Large intestine (tissue), 3 donors: Measurements from ENCODE around the gene SERPINE1. TPM values are rescaled to one million over a fixed set of nuclear protein-coding genes. Genes with fewer than 3 reads are reported as not detected.
"Not testable (repeated sequence)": the region's sequence is repeated elsewhere in the genome, so short reads cannot be mapped to it uniquely, and the experiment has no call there.

Source experiments
- DNase-seq, 2 donors: peaks; one replicate each; pipeline versions ENCODE4 v3.0.0 to v3.0.0-alpha.2; 2013
- H3K27ac ChIP-seq: one replicate; pipeline ENCODE4 v1.5.1; 2013; ENCODE audit warnings: low read length
- H3K27me3 ChIP-seq: 2 replicates; pipeline ENCODE4 v1.6.1; 2013; ENCODE audit warnings: low read length; ENCODE audit not compliant: control insufficient read depth, insufficient read depth
- H3K36me3 ChIP-seq: 2 replicates; pipeline ENCODE4 v1.6.1; 2013; ENCODE audit warnings: low read length; ENCODE audit not compliant: control insufficient read depth, insufficient read depth
- H3K4me1 ChIP-seq: one replicate; pipeline ENCODE4 v1.6.1; 2013; ENCODE audit warnings: low read length; ENCODE audit not compliant: control insufficient read depth, insufficient read depth
- H3K4me3 ChIP-seq: one replicate; pipeline ENCODE4 v1.5.1; 2013; ENCODE audit warnings: low read length
- H3K9me3 ChIP-seq: one replicate; pipeline ENCODE4 v1.6.1; 2013; ENCODE audit warnings: mild to moderate bottlenecking, low read depth, low read length, moderate library complexity; ENCODE audit not compliant: control insufficient read depth
- WGBS: methylation state at CpG from one replicate; pipeline ENCODE4 v1.1.5; 2013; ENCODE audit warnings: low lambda C conversion rate; ENCODE audit not compliant: insufficient coverage; 5-methylcytosine and 5-hydroxymethylcytosine counted together
- polyA plus RNA-seq: library from polyadenylated mRNA; unstranded; fragments of 120-200 nt; gene quantifications from one replicate; pipeline ENCODE4 v1.2.1, GENCODE V29; 2013

SERPINE1 gene
- polyA plus RNA-seq, 1 donor = 1.7 TPM

DNA sequence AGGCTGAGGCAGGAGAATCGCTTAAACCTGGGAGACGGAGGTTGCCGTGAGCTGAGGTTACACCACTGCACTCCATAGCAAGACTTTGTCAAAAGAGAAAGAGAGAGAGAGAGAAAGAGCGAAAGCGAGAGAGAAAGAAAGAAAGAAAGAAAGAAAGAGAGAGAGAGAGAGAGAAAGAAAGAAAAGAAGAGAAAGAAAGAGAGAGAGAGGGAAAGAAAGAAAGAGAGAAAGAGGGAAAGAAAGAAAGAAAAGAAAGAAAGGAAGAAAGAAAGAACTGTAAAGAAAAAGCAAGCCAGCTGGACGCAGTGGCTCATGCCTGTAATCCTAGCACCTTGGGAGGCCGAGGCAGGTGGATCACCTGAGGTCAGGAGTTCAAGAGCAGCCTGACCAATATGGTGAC lies 13.8 kb upstream of the SERPINE1 start:
- not testable (repeated sequence) for H3K4me3 ChIP-seq, H3K9me3 ChIP-seq, H3K27ac ChIP-seq, H3K27me3 ChIP-seq, DNase-seq, H3K4me1 ChIP-seq, H3K36me3 ChIP-seq
- WGBS = 91% methylated on average over 6 of the region's 7 CpGs

DNA sequence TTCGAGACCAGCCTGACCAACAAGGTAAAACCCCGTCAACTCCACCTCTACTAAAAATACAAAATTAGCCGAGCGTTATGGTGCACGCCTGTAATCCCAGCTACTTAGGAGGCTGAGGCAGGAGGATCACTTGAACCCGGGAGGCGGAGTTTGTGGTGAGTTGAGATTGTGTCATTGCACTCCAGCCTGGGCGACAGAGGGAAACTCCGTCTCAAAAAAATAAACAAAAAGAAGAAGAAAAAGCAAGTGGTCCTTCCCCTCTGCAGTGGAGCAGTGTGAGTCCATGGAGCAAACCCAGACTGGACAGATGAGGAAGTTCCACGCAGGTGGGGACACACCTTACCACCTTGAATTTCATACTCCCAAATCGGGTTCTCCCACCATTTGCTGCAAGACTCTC lies 13.1 kb upstream of the SERPINE1 start:
- no peaks in the 10 kb centered on the region for H3K27me3 ChIP-seq
- H3K9me3 ChIP-seq = no peaks in the 10 kb centered on the region
- WGBS = 100% methylated on average over 7 of the region's 11 CpGs
- H3K27ac ChIP-seq = no peak overlapping the region
- DNase-seq = no peak
- H3K36me3 ChIP-seq = no peaks in the 10 kb centered on the region
- no peaks in the 10 kb centered on the region for H3K4me1 ChIP-seq
- no peak overlapping the region for H3K4me3 ChIP-seq

DNA sequence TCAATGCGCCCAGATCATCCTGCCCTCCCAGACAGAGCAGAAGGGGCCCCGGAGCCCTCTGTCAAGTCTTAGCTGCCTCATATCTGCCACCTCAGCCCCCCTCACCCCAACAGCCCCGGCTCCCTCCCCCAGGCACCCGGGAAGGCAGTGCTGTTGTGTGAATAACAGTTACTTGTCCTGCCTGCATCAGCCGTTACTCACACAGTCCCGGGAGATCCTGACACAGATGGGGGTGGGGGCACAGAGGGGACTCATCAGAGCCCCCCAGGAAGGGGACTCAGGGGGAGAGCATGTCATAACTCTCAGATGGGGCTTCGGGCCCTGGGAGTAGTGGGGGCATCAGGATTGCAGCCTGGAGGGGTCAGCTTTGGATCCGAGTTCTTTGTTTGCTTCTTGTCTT lies 12.4 kb upstream of the SERPINE1 start:
- no peaks in the 10 kb centered on the region for H3K4me1 ChIP-seq
- no peaks in the 10 kb centered on the region for H3K36me3 ChIP-seq
- no peaks in the 10 kb centered on the region for H3K9me3 ChIP-seq
- H3K27me3 ChIP-seq = no peaks in the 10 kb centered on the region
- WGBS = no CpG with 5 or more reads among the region's 8 CpGs
- DNase-seq = no peak
- H3K4me3 ChIP-seq = no peak overlapping the region
- H3K27ac ChIP-seq = no peak overlapping the region

DNA sequence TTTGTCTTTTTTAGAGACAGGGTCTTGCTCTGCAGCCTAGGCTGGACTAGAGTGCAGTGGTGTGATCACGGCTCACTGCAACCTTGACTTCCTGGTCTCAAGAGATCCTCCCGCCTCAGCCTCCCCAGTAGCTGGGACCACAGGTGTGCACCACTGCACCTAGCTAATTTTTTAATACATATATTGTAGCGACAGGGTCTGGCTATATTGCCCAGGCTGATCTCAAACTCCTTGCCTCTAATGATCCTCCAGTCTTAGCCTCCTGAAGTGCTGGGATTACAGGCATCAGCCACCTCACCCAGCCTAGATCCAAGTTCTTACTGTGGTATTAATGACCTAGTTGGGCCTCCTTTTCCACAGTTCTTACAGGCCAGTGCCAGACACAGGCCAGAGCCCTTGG lies 11.7 kb upstream of the SERPINE1 start:
- no peak overlapping the region for H3K27ac ChIP-seq
- no peaks in the 10 kb centered on the region for H3K9me3 ChIP-seq
- 100% methylated on average over 1 of the region's 3 CpGs for WGBS
- no peak overlapping the region for H3K4me3 ChIP-seq
- no peak for DNase-seq
- H3K27me3 ChIP-seq = peaks cover 2% of the 10 kb centered on the region
- H3K4me1 ChIP-seq = no peaks in the 10 kb centered on the region
- H3K36me3 ChIP-seq = no peaks in the 10 kb centered on the region

DNA sequence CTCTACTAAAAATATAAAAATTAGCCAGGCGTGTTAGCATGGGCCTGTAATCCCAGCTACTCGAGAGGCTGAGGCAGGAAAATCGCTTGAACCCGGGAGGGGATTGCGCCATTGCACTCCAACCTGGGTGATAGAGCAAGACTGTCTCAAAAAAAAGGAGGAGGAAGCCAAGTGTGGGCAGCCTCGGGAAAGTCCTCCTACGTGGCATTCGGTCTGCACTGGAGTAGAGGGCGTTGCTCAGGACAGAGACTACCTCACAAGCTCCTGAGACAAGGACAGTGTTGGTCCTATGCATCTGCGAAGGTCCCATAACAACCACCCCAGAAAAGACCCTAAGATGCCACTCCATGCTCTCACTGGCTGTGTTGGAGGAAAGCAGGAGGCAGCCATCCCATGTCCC lies 10.0 kb upstream of the SERPINE1 start:
- Histone ChIP-seq H3K4me3 (no peak overlapping the region), H3K4me1 (peaks cover 5% of the 10 kb centered on the region), H3K27ac (no peak overlapping the region), H3K36me3 (no peaks in the 10 kb centered on the region), H3K9me3 (no peaks in the 10 kb centered on the region), H3K27me3 (peaks cover 8% of the 10 kb centered on the region)
- no peak for DNase-seq
- no CpG with 5 or more reads among the region's 10 CpGs for WGBS

DNA sequence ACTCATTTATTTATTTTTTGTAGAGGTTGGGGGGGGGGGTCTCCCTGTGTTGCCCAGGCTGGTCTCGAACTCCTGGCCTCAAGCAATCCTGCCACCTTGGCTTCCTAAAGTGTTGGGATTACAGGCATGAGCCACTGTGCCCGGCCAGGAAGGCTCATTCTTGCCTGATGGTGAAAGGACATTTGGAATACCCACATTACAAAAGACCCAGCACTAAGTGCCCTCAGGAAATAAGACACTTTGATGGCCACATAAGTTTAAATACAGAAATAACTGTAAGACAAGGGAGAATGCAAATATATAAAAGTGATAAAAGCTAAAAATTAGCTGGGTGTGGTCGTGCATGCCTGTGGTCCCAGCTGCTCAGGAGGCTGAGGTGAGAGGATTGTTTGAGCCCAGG lies 8.0 kb upstream of the SERPINE1 start:
- Histone ChIP-seq H3K9me3 (no peaks in the 10 kb centered on the region), H3K27ac (no peak overlapping the region), H3K36me3 (no peaks in the 10 kb centered on the region), H3K4me1 (peaks cover 15% of the 10 kb centered on the region), H3K27me3 (peaks cover 15% of the 10 kb centered on the region), H3K4me3 (no peak overlapping the region)
- no CpG with 5 or more reads among the region's 3 CpGs for WGBS
- DNase-seq = no peak

DNA sequence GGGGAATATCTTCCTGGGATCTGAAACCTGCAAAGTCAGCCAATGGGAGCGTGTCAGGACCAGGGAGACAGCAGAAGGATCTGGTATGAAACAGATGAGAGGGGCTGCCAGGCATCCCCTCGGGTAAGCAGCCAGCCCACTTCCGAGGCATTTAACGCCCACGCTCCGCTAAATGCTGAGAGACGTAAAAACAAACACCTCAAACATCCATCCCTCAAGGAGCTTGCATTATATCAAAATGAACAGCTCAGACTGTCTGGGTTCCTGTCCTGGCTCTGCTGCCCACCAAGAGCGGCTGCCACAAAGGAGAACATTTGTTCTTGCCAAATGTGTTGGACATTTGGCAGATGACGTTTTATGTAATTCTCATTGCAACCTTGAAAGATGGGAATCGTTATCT lies 7.0 kb upstream of the SERPINE1 start:
- WGBS = 64% methylated on average over 2 of the region's 10 CpGs
- Histone ChIP-seq H3K27me3 (peaks cover 16% of the 10 kb centered on the region), H3K4me3 (no peak overlapping the region), H3K4me1 (peaks cover 15% of the 10 kb centered on the region), H3K36me3 (no peaks in the 10 kb centered on the region), H3K27ac (no peak overlapping the region), H3K9me3 (no peaks in the 10 kb centered on the region)
- DNase-seq = no peak

DNA sequence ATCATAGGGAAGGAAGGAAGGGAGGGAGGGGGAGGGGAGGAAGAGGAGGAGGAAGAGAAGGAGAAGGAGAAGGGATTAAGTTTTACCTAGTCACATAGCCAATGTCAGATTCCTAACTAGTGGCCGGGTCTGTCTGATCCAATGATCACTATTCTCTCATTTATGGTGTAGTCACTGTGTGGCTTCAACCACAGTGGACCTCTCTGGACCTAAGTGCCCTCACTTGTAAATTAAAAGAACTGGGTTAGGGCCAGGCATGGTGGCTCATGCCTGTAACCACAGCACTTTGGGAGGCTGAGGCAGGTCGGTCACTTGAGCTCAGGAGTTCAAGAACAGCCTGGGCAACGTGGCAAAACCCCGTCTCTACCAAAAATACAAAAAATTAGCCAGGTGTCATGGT lies 6.6 kb upstream of the SERPINE1 start:
- Histone ChIP-seq H3K27me3 (peaks cover 18% of the 10 kb centered on the region), H3K27ac (no peak overlapping the region), H3K4me3 (no peak overlapping the region), H3K4me1 (peaks cover 15% of the 10 kb centered on the region), H3K9me3 (no peaks in the 10 kb centered on the region), H3K36me3 (no peaks in the 10 kb centered on the region)
- no peak for DNase-seq
- WGBS = no CpG with 5 or more reads among the region's 4 CpGs

DNA sequence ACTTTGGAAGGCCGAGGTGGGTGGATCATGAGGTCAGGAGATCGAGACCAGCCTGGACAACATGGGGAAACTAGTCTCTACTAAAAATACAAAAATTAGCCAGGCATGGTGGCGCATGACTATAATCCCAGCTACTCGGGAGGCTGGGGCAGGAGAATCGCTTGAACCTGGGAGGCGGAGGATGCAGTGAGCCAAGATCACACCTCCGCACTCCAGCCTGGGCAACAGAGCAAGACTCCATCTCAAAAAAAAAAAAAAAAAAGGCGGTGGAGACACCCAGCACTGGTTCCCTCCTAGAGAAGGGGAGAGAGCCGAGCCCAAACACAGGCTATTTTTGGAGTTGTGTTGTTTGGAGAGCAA lies 5.3 kb upstream of the SERPINE1 start:
- peak overlapping the region; percentile 83 for H3K27ac ChIP-seq
- not testable (repeated sequence) for H3K9me3 ChIP-seq, H3K36me3 ChIP-seq, H3K4me3 ChIP-seq, DNase-seq
- WGBS = no CpG with 5 or more reads among the region's 9 CpGs
- peaks cover 30% of the 10 kb centered on the region for H3K27me3 ChIP-seq
- peaks cover 22% of the 10 kb centered on the region for H3K4me1 ChIP-seq

DNA sequence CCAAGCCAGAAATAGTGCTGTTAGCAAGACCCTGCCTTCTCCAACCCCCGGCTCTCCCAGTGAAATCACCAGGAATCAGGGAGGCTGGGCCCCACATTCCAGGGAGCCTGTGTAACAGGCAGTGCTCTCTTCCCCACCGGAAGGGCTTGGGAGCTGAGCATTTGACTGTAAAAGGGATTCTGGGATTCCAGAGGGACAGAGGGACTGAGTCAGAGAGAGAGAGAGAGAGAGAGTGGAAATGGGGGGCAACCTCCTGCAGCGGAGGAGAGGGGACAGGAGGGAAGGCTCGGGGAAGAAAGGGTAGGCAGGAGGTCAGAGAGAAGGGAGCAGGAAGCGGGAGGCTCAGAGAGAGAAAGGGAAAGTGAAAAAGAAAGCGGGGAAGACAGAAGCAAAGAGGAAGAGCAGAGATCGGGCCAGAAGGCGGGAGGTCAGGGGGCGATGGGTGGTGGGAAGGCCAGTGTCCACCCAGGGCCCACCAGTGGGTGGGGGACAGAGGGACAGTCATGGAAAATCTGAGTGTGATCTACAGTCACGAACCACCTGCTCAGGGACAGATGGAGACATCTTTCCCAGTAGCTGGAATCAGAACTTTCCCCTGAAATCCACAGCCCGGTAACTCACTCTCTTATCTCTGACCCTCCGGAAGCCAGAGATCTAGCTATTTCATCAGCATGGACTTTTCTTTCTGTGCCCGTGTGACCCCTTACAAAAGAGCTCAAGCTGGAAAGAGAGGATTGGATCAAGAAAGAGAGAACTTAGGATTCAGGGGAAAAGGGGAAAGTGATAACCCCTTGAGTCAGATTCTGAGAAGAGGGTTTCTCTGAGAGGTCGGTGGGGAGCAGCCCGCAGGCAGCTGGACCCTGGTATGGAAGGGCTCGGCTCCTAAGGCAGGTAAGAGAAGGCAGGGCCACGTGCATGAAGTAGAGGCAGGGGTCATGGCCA lies 4.6 kb upstream of the SERPINE1 start:
- Histone ChIP-seq H3K4me1 (peaks cover 28% of the 10 kb centered on the region), H3K4me3 (peak overlapping the region; percentile 30), H3K36me3 (no peaks in the 10 kb centered on the region), H3K9me3 (no peaks in the 10 kb centered on the region), H3K27me3 (peaks cover 33% of the 10 kb centered on the region), H3K27ac (peak overlapping the region; percentile 83)
- DNase-seq = peak; percentile 81 to 86
- 3% methylated on average over 5 of the region's 17 CpGs for WGBS
